WTC11 (cell line): ENCODE results near the gene PDAP1. TPM values are rescaled to one million over a fixed set of nuclear protein-coding genes. Genes with fewer than 3 reads are reported as not detected.
"Not testable (repeated sequence)": the region's sequence is repeated elsewhere in the genome, so short reads cannot be mapped to it uniquely, and the experiment has no call there.

Experiments used
- ATAC-seq: fragments of 200-7000 bp; cut with Tn5 transposase; 2 replicates; pipeline ENCODE4 v1.10.0; 2021; ENCODE audit warnings: mild to moderate bottlenecking, moderate library complexity
- CTCF ChIA-PET: fragments of 300-600 bp; sonication (Branson Sonifier 250); formaldehyde crosslinking; loops from one replicate; lab custom pipeline; 2021; ENCODE audit warnings: antibody characterized with exemption; lab: Charles Lee
- POLR2A ChIA-PET: fragments of 350-600 bp; sonication (Branson Sonifier 250); formaldehyde crosslinking; loops from one replicate; lab custom pipeline; 2021; ENCODE audit warnings: antibody characterized with exemption; lab: Charles Lee
- DNase-seq: peaks from one replicate; pipeline ENCODE4 v3.0.0; 2021; ENCODE audit warnings: low spot score
- H3K27ac Mint-ChIP-seq: 2 replicates; pipeline ENCODE4 v1.8.0; 2021; ENCODE audit warnings: mixed read lengths
- H3K27me3 Mint-ChIP-seq: 2 replicates; pipeline ENCODE4 v1.8.0; 2021; ENCODE audit warnings: low read depth, mild to moderate bottlenecking, moderate library complexity, mixed read lengths
- H3K36me3 Mint-ChIP-seq: 2 replicates; pipeline ENCODE4 v1.8.0; 2021; ENCODE audit warnings: mixed read lengths
- H3K4me1 Mint-ChIP-seq: 2 replicates; pipeline ENCODE4 v1.8.0; 2022; ENCODE audit warnings: mixed read lengths
- H3K4me3 Mint-ChIP-seq: 2 replicates; pipeline ENCODE4 v1.8.0; 2021; ENCODE audit warnings: mild to moderate bottlenecking, moderate library complexity, mixed read lengths
- H3K9me3 Mint-ChIP-seq: 2 replicates; pipeline ENCODE4 v1.8.0; 2021; ENCODE audit warnings: mixed read lengths
- SP1 ChIP-seq: sonication (generic); formaldehyde crosslinking; conservative IDR thresholded peaks from 2 replicates; pipeline ENCODE4 v1.8.1; 2022; ENCODE audit warnings: missing genetic modification reagents
- ZNF121 ChIP-seq: sonication (generic); formaldehyde crosslinking; IDR thresholded peaks from 2 replicates; pipeline ENCODE4 v1.8.0; 2023; ENCODE audit warnings: missing genetic modification reagents
- ZNF138 ChIP-seq: sonication (generic); formaldehyde crosslinking; conservative IDR thresholded peaks from 2 replicates; pipeline ENCODE4 v1.8.1; 2022; ENCODE audit warnings: mild to moderate bottlenecking, moderate library complexity, missing genetic modification reagents
- ZNF263 ChIP-seq: sonication (generic); formaldehyde crosslinking; IDR thresholded peaks from 2 replicates; pipeline ENCODE4 v1.8.1; 2022; ENCODE audit warnings: low read depth, mild to moderate bottlenecking, moderate library complexity, missing genetic modification reagents
- total RNA-seq: library from RNA; stranded (reverse); gene quantifications from 3 replicates; pipeline ENCODE4 v1.2.3, GENCODE V29; 2021

Gene PDAP1
- total RNA-seq, 1 experiment from 2014 or later = 177 TPM

- H3K27ac Mint-ChIP-seq = no peak overlapping the region
- TF ChIP-seq ZNF263 (CRISPR knock-in tag) (no peak), ZNF138 (CRISPR knock-in tag) (no peak), SP1 (CRISPR knock-in tag) (no peak)
- POLR2A ChIA-PET = no interaction called here
Observed at GRCh38 chr7:99352247-99352646, 56.1 kb downstream of the PDAP1 start.

GRCh38 chr7:99350641-99351040 lies 57.8 kb downstream of the PDAP1 start:
- peak; percentile 9; the same call in 1 of the 2 replicates for TF ChIP-seq ZNF121 (CRISPR knock-in tag)
- H3K36me3 Mint-ChIP-seq = peaks cover 36% of the 10 kb centered on the region
- POLR2A ChIA-PET, H3K27me3 Mint-ChIP-seq, H3K4me3 Mint-ChIP-seq, ATAC-seq, H3K4me1 Mint-ChIP-seq, H3K9me3 Mint-ChIP-seq, H3K27ac Mint-ChIP-seq, DNase-seq: not testable (repeated sequence)
- CTCF ChIA-PET = interaction anchor here (0.9 kb wide), 1 partner anchor 9 kb away, joined by 3 read pairs; no protein-coding TSS in a partner anchor

More at GRCh38 chr7:99352247-99352646, 56.1 kb downstream of the PDAP1 start:
- CTCF ChIA-PET = interaction anchor here (1.3 kb wide), 1 partner anchor 14 kb away, joined by 3 read pairs; no protein-coding TSS in a partner anchor
- Mint-ChIP-seq H3K9me3 (no peaks in the 10 kb centered on the region), H3K4me3 (no peak overlapping the region), H3K36me3 (peaks cover 39% of the 10 kb centered on the region), H3K27me3 (no peaks in the 10 kb centered on the region), H3K4me1 (no peaks in the 10 kb centered on the region)
- no peak for DNase-seq
- ATAC-seq = no peak

Other genes starting within 250 kb of the PDAP1 start
- gene KPNA7, start 200.5 kb downstream of the PDAP1 start, total RNA-seq = not detected in 3 replicates
- gene MYH16, start 135.8 kb downstream of the PDAP1 start, total RNA-seq = not detected in 3 replicates
- gene ARPC1A, start 82.7 kb downstream of the PDAP1 start, total RNA-seq = 149 to 160 TPM (median 150 TPM) in 3 replicates
- gene ARPC1B, start 33.9 kb downstream of the PDAP1 start, total RNA-seq = 63.3 to 70.2 TPM (median 66.2 TPM) in 3 replicates
- 98.4 to 99.5 TPM (median 98.7 TPM) in 3 replicates for gene BUD31, start 372 bp upstream of the PDAP1 start, total RNA-seq
- gene PTCD1, start 30.2 kb upstream of the PDAP1 start, total RNA-seq = 8.8 to 11.4 TPM (median 11.1 TPM) in 3 replicates
- 79.1 to 109 TPM (median 85.8 TPM) in 3 replicates for gene CPSF4, start 30.3 kb upstream of the PDAP1 start, total RNA-seq
- gene ATP5MF, start 57.6 kb upstream of the PDAP1 start, total RNA-seq = 454 to 480 TPM (median 463 TPM) in 3 replicates
- gene ZNF789, start 64.3 kb upstream of the PDAP1 start, total RNA-seq = 11.7 to 14.0 TPM (median 12.8 TPM) in 3 replicates
- 23.0 to 24.0 TPM (median 23.1 TPM) in 3 replicates for gene ZNF394, start 91.7 kb upstream of the PDAP1 start, total RNA-seq
- 14.5 to 15.7 TPM (median 15.5 TPM) in 3 replicates for gene ZKSCAN5, start 96.1 kb upstream of the PDAP1 start, total RNA-seq
- 5.9 to 7.2 TPM (median 6.6 TPM) in 3 replicates for gene FAM200A, start 143.5 kb upstream of the PDAP1 start, total RNA-seq
- 37.1 to 40.4 TPM (median 38.2 TPM) in 3 replicates for gene ZNF655, start 150.0 kb upstream of the PDAP1 start, total RNA-seq
- gene TMEM225B, start 189.7 kb upstream of the PDAP1 start, total RNA-seq = 0.78 to 0.81 TPM (median 0.78 TPM) in 3 replicates
- 16.3 to 20.1 TPM (median 19.9 TPM) in 3 replicates for gene ZSCAN25, start 208.3 kb upstream of the PDAP1 start, total RNA-seq